ENCODE results near the gene DTNBP1. TPM values are rescaled to one million over a fixed set of nuclear protein-coding genes. Genes with fewer than 3 reads are reported as not detected.

Gene DTNBP1
- total and polyA plus RNA-seq, 7 experiments from 2014 or later, result 19.8 to 40.0 (median 27.4) TPM

DNA sequence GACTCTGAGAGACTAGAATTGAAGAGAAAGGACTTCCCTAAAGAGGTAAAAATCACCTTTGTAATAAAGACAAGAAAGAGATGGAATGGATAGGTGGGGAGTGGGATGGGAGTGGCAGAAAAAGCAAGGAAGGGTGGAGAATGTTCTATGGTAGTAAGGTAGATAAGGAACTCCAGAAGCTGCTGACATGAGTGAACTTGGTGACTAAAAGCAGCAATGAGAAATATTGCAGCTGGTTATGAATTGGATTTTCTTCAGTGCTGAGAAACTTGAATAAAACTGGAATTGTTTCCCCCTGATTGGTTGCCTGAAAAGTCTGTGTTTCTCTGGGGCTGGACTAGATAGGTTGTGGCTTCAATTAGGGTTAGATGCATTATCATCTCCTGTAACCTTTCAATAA is 15.7 kb upstream of the DTNBP1 start:
- Mint-ChIP-seq H3K4me1 (peaks cover 0 to 3% (median 0%) of the 10 kb centered on the region in 7 donors), H3K27me3 (peaks cover 5 to 26% (median 12%) of the 10 kb centered on the region in 5 donors), H3K4me3 (no peak overlapping the region), H3K27ac (no peak overlapping the region), H3K9me3 (peaks cover 0 to 7% (median 4%) of the 10 kb centered on the region in 11 donors), H3K36me3 (no peaks in the 10 kb centered on the region)
- Histone ChIP-seq H3K36me3 (ENCODE audit: control insufficient read depth in 2 of 3, insufficient read depth in 3 of 3, low read length in 3 of 3) (no peaks in the 10 kb centered on the region), H3K27me3 (ENCODE audit: control insufficient read depth in 2 of 2, insufficient read depth in 2 of 2, low read length in 2 of 2) (no peaks in the 10 kb centered on the region), H3K4me3 (ENCODE audit: low read length) (no peak overlapping the region), H3K9me3 (ENCODE audit: control insufficient read depth in 2 of 3, low read length in 3 of 3) (no peaks in the 10 kb centered on the region), H3K27ac (ENCODE audit: low read depth, low read length) (no peak overlapping the region), H3K4me1 (ENCODE audit: control insufficient read depth in 2 of 2, insufficient read depth in 2 of 2, low read length in 2 of 2) (no peaks in the 10 kb centered on the region)
- CTCF ChIA-PET, result no interaction called here
- POLR2A ChIA-PET, result no interaction called here
- ATAC-seq (no peak), DNase-seq (no peak)
- intact Hi-C loops (cut with micrococcal nuclease), result no loop called here

DNA sequence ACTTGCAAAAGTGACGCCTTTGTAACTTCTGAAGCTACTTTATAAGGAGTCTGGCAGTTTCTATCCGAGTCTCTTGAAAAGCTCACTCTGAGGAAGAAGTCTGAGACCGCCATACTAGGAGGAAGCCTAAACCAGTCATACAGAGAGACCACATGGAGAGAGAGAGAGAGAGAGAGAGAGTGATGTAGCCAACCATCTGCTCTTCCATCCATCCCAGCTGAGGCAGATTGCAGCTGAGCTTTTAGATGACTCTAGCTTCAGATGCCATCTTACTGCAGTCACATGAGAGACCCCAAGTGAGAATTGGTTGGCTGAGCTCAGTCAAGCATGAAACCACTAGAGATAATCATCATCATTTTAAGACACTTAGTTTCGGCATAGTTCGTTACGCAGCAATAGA is 15.0 kb upstream of the DTNBP1 start:
- H3K4me3 Mint-ChIP-seq, result no peak overlapping the region
- peaks cover 0 to 4% (median under 1%) of the 10 kb centered on the region in 11 donors for H3K9me3 Mint-ChIP-seq
- intact Hi-C loops (cut with micrococcal nuclease), result no loop called here
- ChIA-PET CTCF (interaction anchor here (0.7 kb wide), 1 partner anchor 1106 kb away, joined by 3 read pairs; no protein-coding TSS in a partner anchor), POLR2A (no interaction called here)
- DNase-seq (no peak), ATAC-seq (no peak)
- Histone ChIP-seq H3K27ac (ENCODE audit: low read depth, low read length) (no peak overlapping the region), H3K4me1 (ENCODE audit: control insufficient read depth in 2 of 2, insufficient read depth in 2 of 2, low read length in 2 of 2) (no peaks in the 10 kb centered on the region), H3K27me3 (ENCODE audit: control insufficient read depth in 2 of 2, insufficient read depth in 2 of 2, low read length in 2 of 2) (no peaks in the 10 kb centered on the region), H3K4me3 (ENCODE audit: low read length) (no peak overlapping the region), H3K9me3 (ENCODE audit: control insufficient read depth in 2 of 3, low read length in 3 of 3) (no peaks in the 10 kb centered on the region), H3K36me3 (ENCODE audit: control insufficient read depth in 2 of 3, insufficient read depth in 3 of 3, low read length in 3 of 3) (no peaks in the 10 kb centered on the region)
- no peaks in the 10 kb centered on the region for H3K4me1 Mint-ChIP-seq
- peaks cover 4 to 28% (median 13%) of the 10 kb centered on the region in 5 donors for H3K27me3 Mint-ChIP-seq
- no peak overlapping the region for H3K27ac Mint-ChIP-seq
- H3K36me3 Mint-ChIP-seq, result no peaks in the 10 kb centered on the region

DNA sequence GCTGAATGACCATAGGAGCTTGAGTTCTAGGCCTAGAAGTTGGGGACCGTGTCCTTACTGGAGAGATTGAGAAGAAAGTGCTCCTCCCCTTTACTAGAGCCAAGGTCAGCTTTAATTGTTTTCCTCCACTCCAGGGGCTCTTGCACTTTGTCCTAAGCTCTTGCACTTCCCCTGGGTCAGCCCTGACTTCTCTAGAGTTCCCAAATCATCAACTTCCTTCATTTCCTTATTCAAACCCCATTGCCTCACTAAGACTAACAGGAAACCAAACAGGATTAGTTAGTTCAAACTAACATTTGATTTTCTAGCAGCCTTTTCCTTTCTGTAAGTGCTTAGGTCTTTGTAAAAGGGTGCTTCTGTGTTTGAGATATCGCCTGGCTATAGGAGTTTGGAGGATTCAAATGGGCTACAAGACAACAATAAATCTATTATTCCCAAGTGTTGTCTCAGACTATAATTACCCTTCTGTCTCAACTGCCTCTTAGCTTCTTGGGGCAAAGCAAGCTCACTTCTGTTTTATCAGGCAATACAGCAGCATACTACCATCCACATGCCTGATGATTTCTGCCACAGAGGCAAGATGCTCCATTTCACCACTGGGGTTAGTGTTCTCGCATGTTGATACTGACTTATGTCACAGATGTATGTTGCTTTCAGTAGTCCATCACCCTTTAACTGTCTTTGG is 12.8 kb upstream of the DTNBP1 start:
- peaks cover 0 to 4% (median 0%) of the 10 kb centered on the region in 11 donors for H3K9me3 Mint-ChIP-seq
- no peaks in the 10 kb centered on the region for H3K27me3 ChIP-seq (ENCODE audit: control insufficient read depth in 2 of 2, insufficient read depth in 2 of 2, low read length in 2 of 2)
- H3K36me3 Mint-ChIP-seq, result no peaks in the 10 kb centered on the region
- no peak for DNase-seq
- no peak for ATAC-seq
- ChIA-PET POLR2A (no interaction called here), CTCF (no interaction called here)
- no peak overlapping the region for H3K4me3 Mint-ChIP-seq
- H3K27ac ChIP-seq (ENCODE audit: low read depth, low read length), result no peak overlapping the region
- intact Hi-C loops (cut with micrococcal nuclease), result no loop called here
- no peaks in the 10 kb centered on the region for H3K4me1 ChIP-seq (ENCODE audit: control insufficient read depth in 2 of 2, insufficient read depth in 2 of 2, low read length in 2 of 2)
- H3K4me1 Mint-ChIP-seq, result no peaks in the 10 kb centered on the region
- no peak overlapping the region for H3K27ac Mint-ChIP-seq
- no peaks in the 10 kb centered on the region for H3K9me3 ChIP-seq (ENCODE audit: control insufficient read depth in 2 of 3, low read length in 3 of 3)
- H3K27me3 Mint-ChIP-seq, result peaks cover 7 to 45% (median 14%) of the 10 kb centered on the region in 5 donors
- no peaks in the 10 kb centered on the region for H3K36me3 ChIP-seq (ENCODE audit: control insufficient read depth in 2 of 3, insufficient read depth in 3 of 3, low read length in 3 of 3)
- no peak overlapping the region for H3K4me3 ChIP-seq (ENCODE audit: low read length)

DNA sequence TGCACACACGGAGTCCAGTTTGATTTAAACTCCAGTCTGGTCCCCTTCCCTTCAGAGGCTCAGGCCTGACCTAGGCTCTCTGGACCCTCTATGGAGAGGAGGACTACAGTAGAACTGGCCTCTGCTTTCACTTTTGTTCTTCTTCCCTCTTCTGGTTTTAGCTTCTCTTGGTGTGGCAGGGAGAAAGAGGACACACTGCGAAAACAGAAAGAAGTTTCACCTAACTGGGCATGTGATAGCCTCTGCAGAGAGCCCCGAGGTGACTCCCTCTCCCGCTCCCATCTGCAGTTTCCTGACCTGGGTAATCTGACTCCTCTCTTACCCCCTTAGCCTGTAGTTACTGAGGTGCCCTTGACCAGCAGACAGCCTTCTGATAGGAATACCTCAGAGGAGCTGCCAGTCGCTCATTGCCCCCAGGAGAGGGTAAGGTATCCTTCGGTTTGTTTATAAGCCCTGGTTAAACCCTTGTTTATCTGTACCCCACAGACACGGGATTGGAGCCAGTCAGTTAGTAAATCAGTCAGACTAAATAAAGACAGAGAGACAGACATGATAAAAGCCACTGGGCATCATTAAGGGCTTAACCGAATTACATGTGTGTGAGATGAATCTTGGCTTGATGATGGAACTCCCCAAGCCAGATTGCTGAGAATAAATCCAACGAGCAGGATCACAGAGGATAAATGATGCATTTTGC is 12.0 kb upstream of the DTNBP1 start:
- ChIA-PET CTCF (no interaction called here), POLR2A (no interaction called here)
- intact Hi-C loops (cut with micrococcal nuclease), result no loop called here

DNA sequence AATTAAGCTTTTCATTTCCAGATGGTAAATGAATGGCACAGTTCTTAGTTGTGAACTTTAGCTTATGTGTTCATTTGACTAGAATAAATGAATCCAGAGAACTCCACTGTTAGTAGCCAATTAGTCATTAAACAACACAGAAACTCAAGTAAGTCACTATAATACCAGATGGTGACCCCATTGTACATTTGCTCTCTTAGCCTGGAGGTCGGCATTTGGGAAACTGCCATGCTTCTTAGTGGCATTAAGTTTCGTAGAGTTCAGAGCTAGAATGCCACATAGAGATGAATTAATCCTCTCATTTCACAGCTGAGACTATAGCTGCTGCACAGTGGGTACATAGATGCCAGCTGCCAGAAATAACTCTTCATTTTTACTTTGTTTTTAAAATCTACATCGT is 10.8 kb upstream of the DTNBP1 start:
- CTCF ChIA-PET, result no interaction called here
- Mint-ChIP-seq H3K27ac (no peak overlapping the region), H3K4me3 (no peak overlapping the region), H3K4me1 (no peaks in the 10 kb centered on the region), H3K9me3 (peaks cover 0 to 2% (median 0%) of the 10 kb centered on the region in 11 donors), H3K27me3 (peaks cover 7 to 54% (median 12%) of the 10 kb centered on the region in 5 donors), H3K36me3 (no peaks in the 10 kb centered on the region)
- H3K9me3 ChIP-seq (ENCODE audit: control insufficient read depth in 2 of 3, low read length in 3 of 3), result no peaks in the 10 kb centered on the region
- no peak overlapping the region for H3K4me3 ChIP-seq (ENCODE audit: low read length)
- no peaks in the 10 kb centered on the region for H3K36me3 ChIP-seq (ENCODE audit: control insufficient read depth in 2 of 3, insufficient read depth in 3 of 3, low read length in 3 of 3)
- H3K27me3 ChIP-seq (ENCODE audit: control insufficient read depth in 2 of 2, insufficient read depth in 2 of 2, low read length in 2 of 2), result no peaks in the 10 kb centered on the region
- DNase-seq (no peak), ATAC-seq (no peak)
- POLR2A ChIA-PET, result no interaction called here
- H3K27ac ChIP-seq (ENCODE audit: low read depth, low read length), result no peak overlapping the region
- H3K4me1 ChIP-seq (ENCODE audit: control insufficient read depth in 2 of 2, insufficient read depth in 2 of 2, low read length in 2 of 2), result no peaks in the 10 kb centered on the region
- intact Hi-C loops (cut with micrococcal nuclease), result no loop called here

More for the DNA sequence above, 12.0 kb upstream of the DTNBP1 start:
- H3K9me3 ChIP-seq (ENCODE audit: control insufficient read depth in 2 of 3, low read length in 3 of 3), result no peaks in the 10 kb centered on the region
- peak; percentile 31 for ATAC-seq
- Mint-ChIP-seq H3K9me3 (peaks cover 0 to 2% (median 0%) of the 10 kb centered on the region in 11 donors), H3K36me3 (no peaks in the 10 kb centered on the region), H3K27me3 (peaks cover 7 to 53% (median 14%) of the 10 kb centered on the region in 5 donors), H3K4me3 (no peak overlapping the region), H3K27ac (no peak overlapping the region), H3K4me1 (no peaks in the 10 kb centered on the region)
- H3K27me3 ChIP-seq (ENCODE audit: control insufficient read depth in 2 of 2, insufficient read depth in 2 of 2, low read length in 2 of 2), result no peaks in the 10 kb centered on the region
- no peaks in the 10 kb centered on the region for H3K4me1 ChIP-seq (ENCODE audit: control insufficient read depth in 2 of 2, insufficient read depth in 2 of 2, low read length in 2 of 2)
- DNase-seq, result no peak
- no peaks in the 10 kb centered on the region for H3K36me3 ChIP-seq (ENCODE audit: control insufficient read depth in 2 of 3, insufficient read depth in 3 of 3, low read length in 3 of 3)
- no peak overlapping the region for H3K27ac ChIP-seq (ENCODE audit: low read depth, low read length)
- H3K4me3 ChIP-seq (ENCODE audit: low read length), result no peak overlapping the region

DNA sequence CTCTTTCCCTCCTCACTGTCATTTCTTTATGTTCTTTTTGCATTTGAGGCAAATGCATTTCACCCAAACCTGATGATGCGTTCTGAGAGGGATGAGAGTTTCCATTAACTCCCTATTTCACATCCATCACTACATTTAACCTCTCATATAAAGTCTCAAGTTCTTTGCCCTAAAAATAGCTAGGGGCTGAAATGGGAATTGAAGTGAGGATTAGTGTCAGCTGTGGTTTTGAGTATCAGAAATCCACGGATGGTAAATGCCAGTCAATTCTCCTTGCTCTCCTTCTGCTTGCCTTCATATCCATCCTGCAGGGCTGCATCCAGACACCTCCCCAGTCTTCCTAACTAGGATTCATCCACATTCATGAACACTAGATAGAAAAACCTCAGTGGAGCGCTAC is 10.0 kb upstream of the DTNBP1 start:
- intact Hi-C loops (cut with micrococcal nuclease), result no loop called here
- H3K27ac Mint-ChIP-seq, result no peak overlapping the region
- CTCF ChIA-PET, result no interaction called here

More for the DNA sequence above, 10.0 kb upstream of the DTNBP1 start:
- DNase-seq (no peak), ATAC-seq (no peak)
- no peaks in the 10 kb centered on the region for H3K36me3 Mint-ChIP-seq
- H3K4me1 Mint-ChIP-seq, result no peaks in the 10 kb centered on the region
- no peak overlapping the region for H3K4me3 Mint-ChIP-seq
- Histone ChIP-seq H3K27me3 (ENCODE audit: control insufficient read depth in 2 of 2, insufficient read depth in 2 of 2, low read length in 2 of 2) (no peaks in the 10 kb centered on the region), H3K4me3 (ENCODE audit: low read length) (no peak overlapping the region), H3K4me1 (ENCODE audit: control insufficient read depth in 2 of 2, insufficient read depth in 2 of 2, low read length in 2 of 2) (no peaks in the 10 kb centered on the region), H3K27ac (ENCODE audit: low read depth, low read length) (no peak overlapping the region), H3K9me3 (ENCODE audit: control insufficient read depth in 2 of 3, low read length in 3 of 3) (no peaks in the 10 kb centered on the region), H3K36me3 (ENCODE audit: control insufficient read depth in 2 of 3, insufficient read depth in 3 of 3, low read length in 3 of 3) (no peaks in the 10 kb centered on the region)
- POLR2A ChIA-PET, result interaction anchor here (0.6 kb wide), 1 partner anchor 527 kb away, joined by 3 read pairs; no protein-coding TSS in a partner anchor
- peaks cover 0 to 2% (median 0%) of the 10 kb centered on the region in 11 donors for H3K9me3 Mint-ChIP-seq
- peaks cover 11 to 54% (median 14%) of the 10 kb centered on the region in 5 donors for H3K27me3 Mint-ChIP-seq
